HepG2 (cell line): ENCODE data around the gene PACSIN1. TPM values are rescaled to one million over a fixed set of nuclear protein-coding genes. Genes with fewer than 3 reads are reported as not detected.

ENCODE experiments used
- polyA plus RNA-seq, 8 experiments: library from polyadenylated mRNA; depleted of rRNA in 3 of 8; stranded (reverse) in 7 of 8; unstranded in 1 of 8; fragments of >200 nt; fragmentation: Illumina TruSeq in 4 of 8; extraction: Trizol in 4 of 8; gene quantifications; 2 replicates each; pipeline versions ENCODE4 v1.2.1 to v1.2.3, GENCODE V29; 2011 to 2016; ENCODE audit warnings: low read depth in 4 of 8, missing spikeins in 1 of 8, mixed read lengths in 1 of 8; ENCODE audit not compliant: insufficient read depth in 1 of 8
- total RNA-seq, 5 experiments: library from RNA; depleted of rRNA; stranded (reverse); fragments of >200 nt; fragmentation: Illumina TruSeq; extraction: Trizol; gene quantifications; 2 replicates each; pipeline ENCODE4 v1.2.3, GENCODE V29; 2016; ENCODE audit warnings: low read depth in 1 of 5

PACSIN1 gene
- total and polyA plus RNA-seq, 2 of the 13 experiments (the other 11 are each of a cell fraction or from before 2014, with no cell fraction given) = not detected

Other genes starting within 250 kb of the PACSIN1 start
- gene HMGA1, start 229.2 kb upstream of the PACSIN1 start, total RNA-seq (2016; rRNA removed; fragmentation: Illumina TruSeq; extraction: Trizol) = 145 and 150 TPM in 2 replicates
- 110 and 117 TPM in 2 replicates for gene HMGA1, start 229.2 kb upstream of the PACSIN1 start, polyA plus RNA-seq (2011; rRNA removed)
- 11.2 and 15.3 TPM in 2 replicates for gene SMIM29, start 217.1 kb upstream of the PACSIN1 start, total RNA-seq (2016; rRNA removed; fragmentation: Illumina TruSeq; extraction: Trizol)
- 8.8 and 11.9 TPM in 2 replicates for gene SMIM29, start 217.1 kb upstream of the PACSIN1 start, polyA plus RNA-seq (2011; rRNA removed)
- 20.2 and 30.1 TPM in 2 replicates for gene NUDT3, start 73.4 kb upstream of the PACSIN1 start, total RNA-seq (2016; rRNA removed; fragmentation: Illumina TruSeq; extraction: Trizol)
- 17.6 and 20.6 TPM in 2 replicates for gene NUDT3, start 73.4 kb upstream of the PACSIN1 start, polyA plus RNA-seq (2011; rRNA removed)
- 2,909 and 3,503 TPM in 2 replicates for gene RPS10, start 40.0 kb upstream of the PACSIN1 start, total RNA-seq (2016; rRNA removed; fragmentation: Illumina TruSeq; extraction: Trizol)
- 4,295 and 4,648 TPM in 2 replicates for gene RPS10, start 40.0 kb upstream of the PACSIN1 start, polyA plus RNA-seq (2011; rRNA removed)
- not detected in 2 replicates for gene SPDEF, start 90.3 kb downstream of the PACSIN1 start, total RNA-seq (2016; rRNA removed; fragmentation: Illumina TruSeq; extraction: Trizol)
- gene SPDEF, start 90.3 kb downstream of the PACSIN1 start, polyA plus RNA-seq (2011; rRNA removed) = 0.03 TPM in 1 of 2 replicates, not detected in the other
- gene ILRUN, start 230.7 kb downstream of the PACSIN1 start, total RNA-seq (2016; rRNA removed; fragmentation: Illumina TruSeq; extraction: Trizol) = 66.6 and 90.8 TPM in 2 replicates
- gene ILRUN, start 230.7 kb downstream of the PACSIN1 start, polyA plus RNA-seq (2011; rRNA removed) = 45.5 and 50.6 TPM in 2 replicates